Cortex of kidney (tissue), 1 donor: ENCODE data around the gene PIP4K2C.
"Not testable (repeated sequence)": the region's sequence is repeated elsewhere in the genome, so short reads cannot be mapped to it uniquely, and the experiment has no call there.

ENCODE experiments used
- DNase-seq: peaks from one replicate; lab custom pipeline; 2025; lab: John Stamatoyannopoulos, UW

The PIP4K2C gene

GRCh38 chr12:57585156-57585555 lies 5.8 kb upstream of the PIP4K2C start:
- no peak for DNase-seq

- no peak for DNase-seq
Measured at GRCh38 chr12:57586128-57586527, 4.9 kb upstream of the PIP4K2C start.

- no peak for DNase-seq
Measured at GRCh38 chr12:57586832-57587429, 4.1 kb upstream of the PIP4K2C start.

GRCh38 chr12:57588951-57589610 lies 1.9 kb upstream of the PIP4K2C start:
- DNase-seq, result not testable (repeated sequence)

- DNase-seq, result no peak
Measured at GRCh38 chr12:57590479-57590863, 521 bp upstream of the PIP4K2C start.

- DNase-seq, result no peak
Measured at GRCh38 chr12:57591782-57592325, 862 bp downstream of the PIP4K2C start.

- DNase-seq, result no peak
Measured at GRCh38 chr12:57592551-57593165, 1.7 kb downstream of the PIP4K2C start.

GRCh38 chr12:57593187-57593586 lies 2.2 kb downstream of the PIP4K2C start:
- no peak for DNase-seq

GRCh38 chr12:57600395-57600794 lies 9.4 kb downstream of the PIP4K2C start:
- no peak for DNase-seq

- no peak for DNase-seq
Measured at GRCh38 chr12:57602544-57602943, 11.6 kb downstream of the PIP4K2C start.

- no peak for DNase-seq
Measured at GRCh38 chr12:57603324-57603723, 12.3 kb downstream of the PIP4K2C start.

GRCh38 chr12:57603815-57604453 lies 12.9 kb downstream of the PIP4K2C start:
- DNase-seq, result no peak

GRCh38 chr12:57604454-57604991 lies 13.5 kb downstream of the PIP4K2C start, which contains the start of gene DTX3:
TSS of gene DTX3 (plus strand) at chr12:57604824. CDS start at chr12:57606518, 1,694 bp downstream.
- DNase-seq, result no peak

- DNase-seq, result no peak
Measured at GRCh38 chr12:57604992-57605810, 14.2 kb downstream of the PIP4K2C start.

GRCh38 chr12:57605811-57606311 lies 14.9 kb downstream of the PIP4K2C start:
- no peak for DNase-seq

GRCh38 chr12:57606399-57606798 lies 15.4 kb downstream of the PIP4K2C start:
- DNase-seq, result no peak

GRCh38 chr12:57606821-57607220 lies 15.8 kb downstream of the PIP4K2C start:
- no peak for DNase-seq

GRCh38 chr12:57607958-57608663 lies 17.1 kb downstream of the PIP4K2C start:
- DNase-seq, result no peak

- DNase-seq, result no peak
Measured at GRCh38 chr12:57609101-57609780, 18.2 kb downstream of the PIP4K2C start.
